ENCODE data around the gene SRP14.
"Not testable (repeated sequence)": the region's sequence is repeated elsewhere in the genome, so short reads cannot be mapped to it uniquely, and the experiment has no call there.

The SRP14 gene

DNA sequence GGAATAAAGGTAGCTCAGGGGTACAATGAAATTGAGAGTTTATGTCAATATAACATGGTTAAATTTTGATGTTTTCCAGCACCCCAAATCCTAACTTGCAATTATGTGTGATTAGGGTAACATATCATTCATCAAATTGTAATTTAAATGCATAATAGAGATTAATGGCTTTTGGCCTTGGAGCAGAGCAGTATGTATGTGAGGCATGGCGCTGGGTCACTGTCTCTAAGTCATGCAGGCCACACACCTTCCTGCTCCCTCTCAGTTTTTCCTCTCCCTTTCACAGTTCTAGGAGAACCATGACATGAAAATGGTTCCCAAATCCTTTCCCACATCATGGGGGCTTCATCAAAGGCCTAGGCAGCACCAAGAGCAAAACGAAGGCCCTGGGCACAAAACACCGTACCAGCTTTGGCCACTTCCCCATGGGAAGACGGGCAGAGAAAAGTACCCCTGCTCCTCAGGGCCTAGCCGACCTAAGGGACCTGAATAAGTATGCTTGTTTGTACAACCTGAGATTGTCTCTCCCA, 3.9 kb upstream of the SRP14 start:
- no peaks in the 10 kb centered on the region for H3K36me3 ChIP-seq (ENCODE audit: control insufficient read depth, insufficient read depth, low read length)
- no peak overlapping the region for H3K27ac ChIP-seq (ENCODE audit: insufficient read depth, low read length, poor library complexity, severe bottlenecking)
- H3K27me3 ChIP-seq (replicated peaks; ENCODE audit: control insufficient read depth, insufficient read depth, low read length, poor library complexity, severe bottlenecking): no peaks in the 10 kb centered on the region
- no peak overlapping the region for H3K4me3 ChIP-seq (ENCODE audit: insufficient read depth, low read depth, low read length, poor library complexity, severe bottlenecking)
- no peak for DNase-seq
- peaks cover 31% of the 10 kb centered on the region for H3K4me1 ChIP-seq (ENCODE audit: control insufficient read depth, insufficient read depth, low read length, poor library complexity, severe bottlenecking)
- H3K9me3 ChIP-seq (ENCODE audit: control insufficient read depth, low read length): no peaks in the 10 kb centered on the region

DNA sequence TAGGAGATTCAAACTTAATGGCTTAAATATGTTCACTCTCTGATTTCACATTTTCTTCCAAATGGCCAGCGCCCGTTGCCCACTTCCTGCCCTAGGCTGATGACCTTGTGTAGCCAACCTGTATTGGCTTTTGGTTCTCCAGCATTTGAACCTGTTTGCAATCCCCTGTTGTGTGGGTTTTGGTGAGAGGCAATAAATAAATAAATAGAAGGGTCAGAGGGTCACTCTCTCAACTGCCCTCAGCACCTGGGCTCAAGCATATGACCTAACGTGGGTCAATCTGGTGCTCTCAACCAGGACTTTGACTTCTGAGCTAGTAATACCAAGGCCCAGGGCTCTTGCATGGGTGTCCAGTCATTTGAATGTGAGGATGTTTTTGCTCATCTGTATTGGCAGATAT, 1.8 kb upstream of the SRP14 start:
- H3K27me3 ChIP-seq (replicated peaks; ENCODE audit: control insufficient read depth, insufficient read depth, low read length, poor library complexity, severe bottlenecking): no peaks in the 10 kb centered on the region
- no peaks in the 10 kb centered on the region for H3K9me3 ChIP-seq (ENCODE audit: control insufficient read depth, low read length)
- H3K4me1 ChIP-seq (ENCODE audit: control insufficient read depth, insufficient read depth, low read length, poor library complexity, severe bottlenecking): peaks cover 29% of the 10 kb centered on the region
- DNase-seq: no peak
- H3K27ac ChIP-seq (ENCODE audit: insufficient read depth, low read length, poor library complexity, severe bottlenecking): no peak overlapping the region
- H3K36me3 ChIP-seq (ENCODE audit: control insufficient read depth, insufficient read depth, low read length): peaks cover 13% of the 10 kb centered on the region
- H3K4me3 ChIP-seq (ENCODE audit: insufficient read depth, low read depth, low read length, poor library complexity, severe bottlenecking): no peak overlapping the region

- no peak for DNase-seq
- no peaks in the 10 kb centered on the region for H3K9me3 ChIP-seq (ENCODE audit: control insufficient read depth, low read length)
- peaks cover 27% of the 10 kb centered on the region for H3K4me1 ChIP-seq (ENCODE audit: control insufficient read depth, insufficient read depth, low read length, poor library complexity, severe bottlenecking)
- peaks cover 18% of the 10 kb centered on the region for H3K36me3 ChIP-seq (ENCODE audit: control insufficient read depth, insufficient read depth, low read length)
- no peaks in the 10 kb centered on the region for H3K27me3 ChIP-seq (replicated peaks; ENCODE audit: control insufficient read depth, insufficient read depth, low read length, poor library complexity, severe bottlenecking)
- peak overlapping the region; percentile 12 for H3K27ac ChIP-seq (ENCODE audit: insufficient read depth, low read length, poor library complexity, severe bottlenecking)
- no peak overlapping the region for H3K4me3 ChIP-seq (ENCODE audit: insufficient read depth, low read depth, low read length, poor library complexity, severe bottlenecking)
These were observed 1.3 kb upstream of the SRP14 start for GRCh38 chr15:40040293-40040635.

DNA sequence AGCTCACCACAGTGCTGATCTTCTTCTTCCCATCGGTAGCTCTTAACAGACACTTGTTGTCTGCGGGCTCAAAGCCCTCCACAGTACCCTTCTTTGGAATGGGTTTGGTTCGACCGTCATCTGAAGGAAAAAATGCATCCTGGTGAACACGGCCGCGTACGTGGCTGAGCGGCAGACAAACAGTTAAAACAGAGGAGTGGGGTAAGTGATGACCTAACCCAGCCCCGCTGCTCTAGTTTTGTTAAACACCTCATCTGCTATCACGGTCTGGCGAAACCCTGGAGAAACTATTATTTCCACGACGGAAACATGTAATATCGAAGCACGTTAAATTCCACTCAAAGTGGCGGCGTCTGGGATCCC, 725 bp downstream of the SRP14 start:
- H3K27me3 ChIP-seq (replicated peaks; ENCODE audit: control insufficient read depth, insufficient read depth, low read length, poor library complexity, severe bottlenecking): no peaks in the 10 kb centered on the region
- no peak for DNase-seq
- H3K36me3 ChIP-seq (ENCODE audit: control insufficient read depth, insufficient read depth, low read length): peaks cover 35% of the 10 kb centered on the region
- H3K9me3 ChIP-seq (ENCODE audit: control insufficient read depth, low read length): no peaks in the 10 kb centered on the region
- peak overlapping the region; percentile 84 for H3K27ac ChIP-seq (ENCODE audit: insufficient read depth, low read length, poor library complexity, severe bottlenecking)
- peak overlapping the region; percentile 67 for H3K4me3 ChIP-seq (ENCODE audit: insufficient read depth, low read depth, low read length, poor library complexity, severe bottlenecking)
- peaks cover 21% of the 10 kb centered on the region for H3K4me1 ChIP-seq (ENCODE audit: control insufficient read depth, insufficient read depth, low read length, poor library complexity, severe bottlenecking)

DNA sequence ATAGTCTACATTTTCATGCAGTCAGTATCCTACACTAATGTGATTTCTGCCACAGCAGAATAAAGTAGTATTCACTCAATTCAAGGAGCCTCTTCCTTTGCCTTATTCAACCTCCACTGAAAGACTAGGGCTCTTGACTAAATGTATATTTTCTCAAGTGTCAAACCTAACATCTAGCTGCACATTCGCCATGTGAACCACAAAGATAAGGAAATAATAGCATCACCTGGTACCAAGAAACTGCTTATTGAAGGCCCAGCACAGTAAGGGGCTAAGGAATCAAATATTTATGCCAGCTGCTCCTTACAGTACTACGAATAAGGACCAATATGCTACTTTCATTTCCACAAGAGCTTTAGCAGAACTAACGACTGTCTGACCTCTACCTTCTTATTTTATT, 1.3 kb downstream of the SRP14 start:
- DNase-seq: no peak
- Histone ChIP-seq H3K4me3 (ENCODE audit: insufficient read depth, low read depth, low read length, poor library complexity, severe bottlenecking) (peak overlapping the region; percentile 67), H3K27me3 (replicated peaks; ENCODE audit: control insufficient read depth, insufficient read depth, low read length, poor library complexity, severe bottlenecking) (no peaks in the 10 kb centered on the region), H3K36me3 (ENCODE audit: control insufficient read depth, insufficient read depth, low read length) (peaks cover 39% of the 10 kb centered on the region), H3K9me3 (ENCODE audit: control insufficient read depth, low read length) (no peaks in the 10 kb centered on the region), H3K27ac (ENCODE audit: insufficient read depth, low read length, poor library complexity, severe bottlenecking) (peak overlapping the region; percentile 84), H3K4me1 (ENCODE audit: control insufficient read depth, insufficient read depth, low read length, poor library complexity, severe bottlenecking) (peaks cover 21% of the 10 kb centered on the region)

- peaks cover 52% of the 10 kb centered on the region for H3K36me3 ChIP-seq (ENCODE audit: control insufficient read depth, insufficient read depth, low read length)
These were observed 3.8 kb downstream of the SRP14 start for GRCh38 chr15:40035182-40035581.

GRCh38 chr15:40034186-40034946, 4.6 kb downstream of the SRP14 start:
- Histone ChIP-seq H3K9me3 (ENCODE audit: control insufficient read depth, low read length) (no peaks in the 10 kb centered on the region), H3K4me1 (ENCODE audit: control insufficient read depth, insufficient read depth, low read length, poor library complexity, severe bottlenecking) (peaks cover 12% of the 10 kb centered on the region), H3K27me3 (replicated peaks; ENCODE audit: control insufficient read depth, insufficient read depth, low read length, poor library complexity, severe bottlenecking) (no peaks in the 10 kb centered on the region), H3K36me3 (ENCODE audit: control insufficient read depth, insufficient read depth, low read length) (peaks cover 58% of the 10 kb centered on the region), H3K27ac (ENCODE audit: insufficient read depth, low read length, poor library complexity, severe bottlenecking) (no peak overlapping the region), H3K4me3 (ENCODE audit: insufficient read depth, low read depth, low read length, poor library complexity, severe bottlenecking) (no peak overlapping the region)
- no peak for DNase-seq

More at GRCh38 chr15:40035182-40035581, 3.8 kb downstream of the SRP14 start:
- H3K4me3 ChIP-seq (ENCODE audit: insufficient read depth, low read depth, low read length, poor library complexity, severe bottlenecking); H3K27me3 ChIP-seq (replicated peaks; ENCODE audit: control insufficient read depth, insufficient read depth, low read length, poor library complexity, severe bottlenecking); H3K9me3 ChIP-seq (ENCODE audit: control insufficient read depth, low read length); H3K27ac ChIP-seq (ENCODE audit: insufficient read depth, low read length, poor library complexity, severe bottlenecking); DNase-seq: not testable (repeated sequence)
- peaks cover 17% of the 10 kb centered on the region for H3K4me1 ChIP-seq (ENCODE audit: control insufficient read depth, insufficient read depth, low read length, poor library complexity, severe bottlenecking)

- H3K9me3 ChIP-seq (ENCODE audit: control insufficient read depth, low read length): no peaks in the 10 kb centered on the region
- no peak overlapping the region for H3K4me3 ChIP-seq (ENCODE audit: insufficient read depth, low read depth, low read length, poor library complexity, severe bottlenecking)
- no peaks in the 10 kb centered on the region for H3K27me3 ChIP-seq (replicated peaks; ENCODE audit: control insufficient read depth, insufficient read depth, low read length, poor library complexity, severe bottlenecking)
- peaks cover 4% of the 10 kb centered on the region for H3K4me1 ChIP-seq (ENCODE audit: control insufficient read depth, insufficient read depth, low read length, poor library complexity, severe bottlenecking)
- no peak overlapping the region for H3K27ac ChIP-seq (ENCODE audit: insufficient read depth, low read length, poor library complexity, severe bottlenecking)
- H3K36me3 ChIP-seq (ENCODE audit: control insufficient read depth, insufficient read depth, low read length): peaks cover 62% of the 10 kb centered on the region
- DNase-seq: no peak
These were observed 6.7 kb downstream of the SRP14 start for GRCh38 chr15:40032125-40032839.

DNA sequence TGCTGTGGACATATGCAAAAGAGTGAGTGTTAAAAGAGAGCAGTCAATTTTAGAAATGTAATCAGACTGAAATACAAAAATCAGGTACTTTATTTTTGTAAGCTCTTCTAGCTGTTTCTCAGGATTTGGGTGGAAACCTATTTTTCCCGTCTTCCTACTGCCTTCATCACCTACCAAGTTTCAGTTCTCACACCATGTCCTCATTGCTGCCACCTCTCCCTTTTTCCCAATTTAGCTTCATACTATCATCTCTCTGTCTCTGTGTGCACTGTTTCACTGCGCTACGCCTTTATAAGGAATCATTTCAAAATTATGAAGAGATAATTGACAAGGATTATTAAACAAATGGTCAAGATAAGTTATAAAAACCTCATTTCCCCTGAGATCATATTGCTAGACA, 7.7 kb downstream of the SRP14 start:
- no peak for DNase-seq
- Histone ChIP-seq H3K27me3 (replicated peaks; ENCODE audit: control insufficient read depth, insufficient read depth, low read length, poor library complexity, severe bottlenecking) (no peaks in the 10 kb centered on the region), H3K27ac (ENCODE audit: insufficient read depth, low read length, poor library complexity, severe bottlenecking) (no peak overlapping the region), H3K36me3 (ENCODE audit: control insufficient read depth, insufficient read depth, low read length) (peaks cover 56% of the 10 kb centered on the region), H3K9me3 (ENCODE audit: control insufficient read depth, low read length) (no peaks in the 10 kb centered on the region), H3K4me1 (ENCODE audit: control insufficient read depth, insufficient read depth, low read length, poor library complexity, severe bottlenecking) (no peaks in the 10 kb centered on the region), H3K4me3 (ENCODE audit: insufficient read depth, low read depth, low read length, poor library complexity, severe bottlenecking) (no peak overlapping the region)
